Thoracic aorta (tissue), 2 donors: Measurements from ENCODE around the gene MOV10L1. TPM values are rescaled to one million over a fixed set of nuclear protein-coding genes. Genes with fewer than 3 reads are reported as not detected.

Experiments used
- ATAC-seq: fragments of 150-250 bp; one replicate; pipeline ENCODE4 v1.8.0; 2017; ENCODE audit warnings: low read depth; ENCODE audit not compliant: insufficient number of reproducible peaks, low FRiP score
- DNase-seq: peaks from one replicate; pipeline ENCODE4 v3.0.0-alpha.2; 2020; ENCODE audit warnings: low spot score
- H3K27ac ChIP-seq, 2 donors: fragments of 200-600 bp; sonication (generic); 1 replicate in 1 of 2; 2 replicates in 1 of 2; pipeline ENCODE4 v1.5.1; 2016; ENCODE audit warnings: mild to moderate bottlenecking in 2 of 2, moderate library complexity in 2 of 2
- H3K27me3 ChIP-seq: fragments of 200-600 bp; sonication (generic); replicated peaks from 2 replicates; pipeline ENCODE4 v1.6.0; 2016; ENCODE audit warnings: mild to moderate bottlenecking; ENCODE audit not compliant: insufficient read depth
- H3K36me3 ChIP-seq: fragments of 200-600 bp; sonication (generic); one replicate; pipeline ENCODE4 v1.5.1; 2016
- H3K4me1 ChIP-seq, 2 donors: fragments of 200-600 bp; sonication (generic); 1 replicate in 1 of 2; 2 replicates in 1 of 2; pipeline versions ENCODE4 v1.5.1 to v1.6.0; 2016; ENCODE audit warnings: low read depth in 2 of 2, mild to moderate bottlenecking in 1 of 2; ENCODE audit not compliant: control insufficient read depth in 1 of 2
- H3K4me3 ChIP-seq: fragments of 200-600 bp; sonication (generic); 2 replicates; pipeline ENCODE4 v1.5.1; 2016; ENCODE audit warnings: mild to moderate bottlenecking
- H3K9me3 ChIP-seq: fragments of 200-600 bp; sonication (generic); 2 replicates; pipeline ENCODE4 v1.5.1; 2016
- CTCF ChIP-seq: fragments of 200-600 bp; sonication (generic); IDR thresholded peaks from one replicate; pipeline ENCODE4 v1.5.1; 2019; ENCODE audit warnings: antibody characterized with exemption
- total RNA-seq, 2 donors: library from RNA; depleted of rRNA; stranded (reverse); fragments of >200 nt; gene quantifications; one replicate each; pipeline versions ENCODE4 v1.1.0 to v1.2.3, GENCODE V29; 2016

Gene MOV10L1
- total RNA-seq, 2 donors from 2014 or later: 4.6 to 7.4 TPM

- no peaks in the 10 kb centered on the region for H3K27me3 ChIP-seq
- ATAC-seq (no peak), DNase-seq (no peak)
- no peak overlapping the region for H3K4me3 ChIP-seq
- no peak for TF ChIP-seq CTCF
- H3K36me3 ChIP-seq: no peaks in the 10 kb centered on the region
- H3K27ac ChIP-seq: no peak overlapping the region
- H3K9me3 ChIP-seq: no peaks in the 10 kb centered on the region
- no peaks in the 10 kb centered on the region for H3K4me1 ChIP-seq
These were observed 44.4 kb upstream of the MOV10L1 start for GRCh38 chr22:50045211-50046018.

GRCh38 chr22:50046019-50046415 is 43.8 kb upstream of the MOV10L1 start:
- ATAC-seq (no peak), DNase-seq (no peak)
- no peaks in the 10 kb centered on the region for H3K9me3 ChIP-seq
- H3K27me3 ChIP-seq: no peaks in the 10 kb centered on the region
- no peaks in the 10 kb centered on the region for H3K36me3 ChIP-seq
- H3K4me3 ChIP-seq: no peak overlapping the region
- no peaks in the 10 kb centered on the region for H3K4me1 ChIP-seq
- TF ChIP-seq CTCF: no peak
- H3K27ac ChIP-seq: no peak overlapping the region

GRCh38 chr22:50046481-50047245 is 43.1 kb upstream of the MOV10L1 start:
- Histone ChIP-seq H3K4me3 (no peak overlapping the region), H3K4me1 (no peaks in the 10 kb centered on the region), H3K27ac (no peak overlapping the region), H3K36me3 (no peaks in the 10 kb centered on the region), H3K27me3 (no peaks in the 10 kb centered on the region), H3K9me3 (no peaks in the 10 kb centered on the region)
- no peak for ATAC-seq
- DNase-seq: no peak
- TF ChIP-seq CTCF: no peak

GRCh38 chr22:50047346-50047745 is 42.5 kb upstream of the MOV10L1 start:
- Histone ChIP-seq H3K4me1 (no peaks in the 10 kb centered on the region), H3K4me3 (no peak overlapping the region), H3K27me3 (no peaks in the 10 kb centered on the region), H3K9me3 (no peaks in the 10 kb centered on the region), H3K27ac (no peak overlapping the region), H3K36me3 (no peaks in the 10 kb centered on the region)
- TF ChIP-seq CTCF: no peak
- no peak for DNase-seq
- no peak for ATAC-seq

GRCh38 chr22:50048061-50048765 is 41.6 kb upstream of the MOV10L1 start:
- Histone ChIP-seq H3K36me3 (no peaks in the 10 kb centered on the region), H3K9me3 (peaks cover 3% of the 10 kb centered on the region), H3K4me1 (no peaks in the 10 kb centered on the region), H3K4me3 (no peak overlapping the region), H3K27ac (no peak overlapping the region), H3K27me3 (no peaks in the 10 kb centered on the region)
- TF ChIP-seq CTCF: no peak
- ATAC-seq: no peak
- no peak for DNase-seq
